ENCODE data around the gene UBE3B. TPM values are rescaled to one million over a fixed set of nuclear protein-coding genes. Genes with fewer than 3 reads are reported as not detected.

UBE3B gene
- polyA plus RNA-seq, 1 experiment = 43.9 TPM

DNA sequence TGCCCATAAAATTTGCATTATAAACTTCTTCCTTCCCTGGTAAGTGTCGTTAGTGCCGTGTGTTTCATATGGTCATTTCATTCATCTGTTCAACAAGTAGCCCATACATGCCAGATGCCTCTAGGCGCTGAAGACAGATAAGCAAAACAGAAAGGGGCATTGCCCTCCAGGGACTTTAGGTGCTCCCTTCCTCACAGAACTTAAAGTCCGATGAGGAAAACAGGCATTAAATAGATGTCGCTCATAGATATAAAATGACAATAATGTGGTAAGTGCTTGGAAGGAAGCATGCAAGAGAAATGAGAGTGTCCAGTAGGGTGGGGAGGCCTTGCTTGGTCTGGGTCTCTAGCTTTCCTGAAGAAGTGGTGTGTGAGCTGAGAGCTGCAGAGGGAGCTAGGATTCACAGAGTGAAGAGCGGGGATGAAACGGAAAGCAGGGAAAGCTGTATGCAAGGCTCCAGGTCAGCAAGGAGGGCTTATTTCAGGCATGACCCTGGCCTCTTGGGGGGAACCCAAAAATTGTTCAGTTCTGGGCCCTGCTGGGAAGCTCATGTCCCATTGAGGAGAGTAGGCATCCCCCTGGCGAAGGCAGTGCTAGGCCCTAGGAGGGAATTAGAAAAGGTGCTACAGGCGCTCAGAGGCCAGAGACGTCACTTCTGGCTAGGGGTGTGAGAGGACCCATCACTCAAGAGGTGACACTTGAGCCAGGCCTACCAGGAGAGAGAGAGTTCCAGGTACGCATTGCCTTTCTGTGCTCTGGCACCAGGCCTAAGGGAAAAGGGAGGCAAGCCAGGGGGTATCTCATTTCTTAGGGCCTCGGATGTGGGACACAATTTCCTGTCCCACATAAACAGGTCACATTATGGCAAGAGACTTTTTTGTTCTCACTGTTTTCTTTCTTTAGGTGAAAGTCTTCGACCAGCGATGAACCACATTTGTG is 11.9 kb downstream of the UBE3B start:
- no peak for DNase-seq (ENCODE audit: low read depth)
- POLR2A ChIA-PET = no interaction called here

DNA sequence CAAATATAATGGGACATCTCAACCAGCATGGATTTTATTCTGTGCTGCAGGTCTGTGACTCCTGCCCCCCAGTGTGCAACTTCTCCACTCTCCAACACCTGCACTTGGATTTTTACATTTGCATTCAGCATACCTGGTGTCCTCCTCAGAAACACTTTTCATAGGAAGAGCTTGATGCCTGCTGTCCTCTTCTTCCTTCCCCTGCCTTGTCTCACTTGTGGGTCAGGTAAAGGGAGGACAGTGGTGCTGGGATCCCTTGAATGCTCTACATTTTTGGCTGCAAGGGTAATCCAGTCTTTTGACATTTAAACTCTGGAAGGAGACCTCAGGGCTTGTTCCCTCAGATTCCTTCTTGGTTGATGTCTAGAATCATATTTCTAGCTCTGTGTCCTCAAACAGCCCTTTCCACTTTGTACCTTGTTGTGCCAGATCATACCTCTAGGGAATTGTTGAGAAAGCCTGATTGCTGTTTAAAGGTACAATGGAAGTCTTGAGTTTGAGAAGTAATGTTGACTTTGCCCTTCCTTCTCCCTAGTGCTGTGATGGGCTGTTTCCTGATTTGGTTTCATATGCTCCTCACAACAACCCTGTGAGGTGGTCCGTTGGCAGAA is 12.6 kb downstream of the UBE3B start:
- peaks cover 48% of the 10 kb centered on the region for H3K36me3 ChIP-seq (ENCODE audit: control insufficient read depth, insufficient read depth, low read length)
- no peaks in the 10 kb centered on the region for H3K27me3 ChIP-seq (ENCODE audit: control insufficient read depth, insufficient read depth, low read length)
- CTCF ChIA-PET = interaction anchor here (0.8 to 3.1 kb wide), 5 partner anchors 17 to 62 kb away, joined by 3 to 11 read pairs (median 3); no protein-coding TSS in a partner anchor
- POLR2A ChIA-PET = no interaction called here
- no peak for DNase-seq (ENCODE audit: low read depth)
- no peak overlapping the region for H3K4me3 ChIP-seq (ENCODE audit: low read depth, low read length)
- TF ChIP-seq, protein P1, sequence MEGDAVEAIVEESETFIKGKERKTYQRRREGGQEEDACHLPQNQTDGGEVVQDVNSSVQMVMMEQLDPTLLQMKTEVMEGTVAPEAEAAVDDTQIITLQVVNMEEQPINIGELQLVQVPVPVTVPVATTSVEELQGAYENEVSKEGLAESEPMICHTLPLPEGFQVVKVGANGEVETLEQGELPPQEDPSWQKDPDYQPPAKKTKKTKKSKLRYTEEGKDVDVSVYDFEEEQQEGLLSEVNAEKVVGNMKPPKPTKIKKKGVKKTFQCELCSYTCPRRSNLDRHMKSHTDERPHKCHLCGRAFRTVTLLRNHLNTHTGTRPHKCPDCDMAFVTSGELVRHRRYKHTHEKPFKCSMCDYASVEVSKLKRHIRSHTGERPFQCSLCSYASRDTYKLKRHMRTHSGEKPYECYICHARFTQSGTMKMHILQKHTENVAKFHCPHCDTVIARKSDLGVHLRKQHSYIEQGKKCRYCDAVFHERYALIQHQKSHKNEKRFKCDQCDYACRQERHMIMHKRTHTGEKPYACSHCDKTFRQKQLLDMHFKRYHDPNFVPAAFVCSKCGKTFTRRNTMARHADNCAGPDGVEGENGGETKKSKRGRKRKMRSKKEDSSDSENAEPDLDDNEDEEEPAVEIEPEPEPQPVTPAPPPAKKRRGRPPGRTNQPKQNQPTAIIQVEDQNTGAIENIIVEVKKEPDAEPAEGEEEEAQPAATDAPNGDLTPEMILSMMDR (IDR thresholded peaks at IDR 0.05; ENCODE audit: insufficient read depth, low read depth, low read length) = no peak

More for the DNA sequence above, 11.9 kb downstream of the UBE3B start:
- CTCF ChIA-PET = interaction anchor here (1.1 to 3.1 kb wide), 4 partner anchors 17 to 61 kb away, joined by 3 to 11 read pairs (median 4); no protein-coding TSS in a partner anchor
- Histone ChIP-seq H3K27me3 (ENCODE audit: control insufficient read depth, insufficient read depth, low read length) (no peaks in the 10 kb centered on the region), H3K4me3 (ENCODE audit: low read depth, low read length) (no peak overlapping the region), H3K36me3 (ENCODE audit: control insufficient read depth, insufficient read depth, low read length) (peaks cover 48% of the 10 kb centered on the region)
- TF ChIP-seq, protein P1 (IDR thresholded peaks at IDR 0.05; ENCODE audit: insufficient read depth, low read depth, low read length) = no peak

DNA sequence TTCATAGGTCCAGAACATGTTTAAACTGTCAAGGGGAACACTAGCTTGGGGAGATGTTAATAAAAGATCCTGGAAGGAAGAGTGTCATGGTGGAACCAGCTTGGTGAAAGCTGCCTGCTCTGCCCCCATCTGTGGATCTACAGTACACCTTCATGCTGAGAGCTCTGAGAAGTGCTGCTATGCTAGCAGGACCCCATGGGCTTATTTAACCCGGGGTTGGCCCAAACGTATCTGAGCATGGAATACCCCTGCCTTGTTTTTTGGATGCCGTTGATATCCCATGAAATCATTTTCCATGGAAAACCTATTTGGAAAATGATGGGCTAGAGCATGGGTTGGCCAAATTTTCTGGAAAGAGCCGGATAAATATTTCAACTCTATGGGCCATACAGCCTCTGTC is 14.2 kb downstream of the UBE3B start:
- POLR2A ChIA-PET = no interaction called here
- DNase-seq (ENCODE audit: low read depth) = no peak
- Histone ChIP-seq H3K4me3 (ENCODE audit: low read depth, low read length) (no peak overlapping the region), H3K27me3 (ENCODE audit: control insufficient read depth, insufficient read depth, low read length) (no peaks in the 10 kb centered on the region), H3K36me3 (ENCODE audit: control insufficient read depth, insufficient read depth, low read length) (peaks cover 38% of the 10 kb centered on the region)
- TF ChIP-seq, protein P1 (IDR thresholded peaks at IDR 0.05; ENCODE audit: insufficient read depth, low read depth, low read length) = no peak
- CTCF ChIA-PET = interaction anchor here (1.0 to 3.1 kb wide), 2 partner anchors 55 to 284 kb away, joined by 4 to 11 read pairs; no protein-coding TSS in a partner anchor

DNA sequence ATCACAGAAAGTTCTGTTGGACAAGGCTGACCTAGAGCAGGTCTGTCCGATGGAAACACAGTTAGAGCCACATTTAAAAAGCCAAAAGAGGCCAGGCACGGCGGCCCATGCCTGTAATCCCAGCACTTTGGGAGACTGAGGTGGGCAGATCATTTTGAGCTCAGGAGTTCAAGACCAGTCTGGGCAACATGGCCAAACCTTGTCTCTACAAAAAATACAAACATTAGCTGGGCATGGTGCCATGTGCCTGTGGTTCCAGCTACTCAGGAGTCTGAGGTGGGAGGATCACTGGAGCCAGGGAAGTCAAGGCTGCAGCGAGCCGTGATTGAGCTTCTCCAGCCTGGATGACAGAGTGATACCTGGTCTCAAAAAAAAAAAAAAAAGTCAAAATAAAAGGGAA is 14.9 kb downstream of the UBE3B start:
- H3K36me3 ChIP-seq (ENCODE audit: control insufficient read depth, insufficient read depth, low read length) = peaks cover 31% of the 10 kb centered on the region
- no peak for DNase-seq (ENCODE audit: low read depth)
- H3K27me3 ChIP-seq (ENCODE audit: control insufficient read depth, insufficient read depth, low read length) = no peaks in the 10 kb centered on the region
- POLR2A ChIA-PET = interaction anchor here (0.6 kb wide), 1 partner anchor 90 kb away, joined by 5 read pairs; no protein-coding TSS in a partner anchor
- TF ChIP-seq, protein P1 (IDR thresholded peaks at IDR 0.05; ENCODE audit: insufficient read depth, low read depth, low read length) = no peak
- no peak overlapping the region for H3K4me3 ChIP-seq (ENCODE audit: low read depth, low read length)
- CTCF ChIA-PET = interaction anchor here (1.0 to 3.0 kb wide), 2 partner anchors 59 to 283 kb away, joined by 4 to 11 read pairs; no protein-coding TSS in a partner anchor

DNA sequence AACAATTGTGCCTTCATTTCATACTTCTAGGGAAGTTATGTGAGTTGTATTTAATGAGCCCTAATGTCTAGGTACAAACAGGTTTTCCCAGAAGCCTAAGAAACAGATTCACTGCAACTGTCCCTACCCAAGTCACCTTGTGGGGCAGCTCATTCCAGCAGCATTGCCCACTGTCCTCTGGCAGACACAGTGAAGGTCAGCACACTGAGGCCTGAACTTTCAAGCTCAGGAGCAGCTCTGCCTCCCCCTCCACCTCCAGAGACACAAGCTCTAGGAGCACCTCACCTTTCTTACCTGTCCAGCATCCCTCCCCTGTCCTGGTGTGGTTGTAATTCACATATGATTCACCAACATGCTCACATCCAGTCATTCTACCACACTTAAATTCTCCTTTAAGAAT is 15.7 kb downstream of the UBE3B start:
- ChIA-PET CTCF (interaction anchor here (0.8 to 3.0 kb wide), 3 partner anchors 19 to 60 kb away, joined by 3 to 11 read pairs (median 3); no protein-coding TSS in a partner anchor), POLR2A (interaction anchor here (0.6 kb wide), 1 partner anchor 89 kb away, joined by 5 read pairs; no protein-coding TSS in a partner anchor)
- H3K36me3 ChIP-seq (ENCODE audit: control insufficient read depth, insufficient read depth, low read length) = peaks cover 26% of the 10 kb centered on the region
- TF ChIP-seq, protein P1 (IDR thresholded peaks at IDR 0.05; ENCODE audit: insufficient read depth, low read depth, low read length) = no peak
- H3K27me3 ChIP-seq (ENCODE audit: control insufficient read depth, insufficient read depth, low read length) = no peaks in the 10 kb centered on the region
- DNase-seq (ENCODE audit: low read depth) = no peak
- no peak overlapping the region for H3K4me3 ChIP-seq (ENCODE audit: low read depth, low read length)
